H1 (cell line): ENCODE results near the gene CST6. TPM values are rescaled to one million over a fixed set of nuclear protein-coding genes. Genes with fewer than 3 reads are reported as not detected.
"Not testable (repeated sequence)": the region's sequence is repeated elsewhere in the genome, so short reads cannot be mapped to it uniquely, and the experiment has no call there.

ENCODE experiments used
- CTCF ChIA-PET: fragments of 300-600 bp; sonication (Branson Sonifier 250); formaldehyde crosslinking; loops from one replicate; lab custom pipeline; 2021; ENCODE audit not compliant: partially characterized antibody; lab: Charles Lee
- POLR2A ChIA-PET: fragments of 300-600 bp; sonication (Branson Sonifier 250); formaldehyde crosslinking; loops from one replicate; lab custom pipeline; 2021; ENCODE audit warnings: inconsistent platforms; ENCODE audit not compliant: partially characterized antibody; lab: Charles Lee
- DNase-seq, 2 experiments: peaks; one replicate each; pipeline versions ENCODE4 v3.0.0 to v3.0.0-alpha.2; 2010 to 2022; ENCODE audit warnings: low spot score in 2 of 2, low read depth in 1 of 2, mixed read lengths in 1 of 2
- FAIRE-seq: peaks from 2 replicates; lab custom pipeline; 2011; peaks lifted over from hg19 to GRCh38; lab: Jason Lieb, UNC
- H2AFZ ChIP-seq: 2 replicates; pipeline ENCODE4 v1.8.1; 2012; ENCODE audit warnings: low read length, inconsistent platforms
- H2AK5ac ChIP-seq: 2 replicates; pipeline ENCODE4 v1.6.1; 2013; ENCODE audit warnings: low read depth, low read length
- H2BK120ac ChIP-seq: replicated peaks from 2 replicates; pipeline ENCODE3; 2013; ENCODE audit warnings: low read depth, low read length, inconsistent platforms
- H2BK12ac ChIP-seq: 2 replicates; pipeline ENCODE4 v1.6.1; 2013; ENCODE audit warnings: low read depth, low read length
- H2BK15ac ChIP-seq: 2 replicates; pipeline ENCODE4 v1.6.1; 2013; ENCODE audit warnings: low read length
- H2BK20ac ChIP-seq: 2 replicates; pipeline ENCODE4 v1.6.1; 2013; ENCODE audit warnings: low read length
- H2BK5ac ChIP-seq: 2 replicates; pipeline ENCODE4 v1.6.1; 2013; ENCODE audit warnings: low read depth, low read length
- H3K14ac ChIP-seq: 2 replicates; pipeline ENCODE4 v1.6.1; 2013; ENCODE audit warnings: inconsistent platforms; ENCODE audit not compliant: insufficient read length
- H3K18ac ChIP-seq: 2 replicates; pipeline ENCODE4 v1.6.1; 2013; ENCODE audit warnings: low read length; ENCODE audit errors: extremely low read depth
- H3K23ac ChIP-seq: 2 replicates; pipeline ENCODE4 v1.6.1; 2013; ENCODE audit warnings: inconsistent platforms; ENCODE audit not compliant: insufficient read length
- H3K23me2 ChIP-seq: 2 replicates; pipeline ENCODE4 v1.6.1; 2013; ENCODE audit warnings: low read depth, low read length
- H3K27ac ChIP-seq: 2 replicates; pipeline ENCODE4 v1.6.1; 2011; ENCODE audit warnings: low read depth, low read length, inconsistent platforms
- H3K27me3 ChIP-seq, 4 experiments: replicated peaks in 1 of 4; 1 replicate in 1 of 4; 2 replicates in 3 of 4; pipeline versions ENCODE4 v1.6.1 to v1.8.1; 2011 to 2013; ENCODE audit warnings: low read length in 3 of 4, mild to moderate bottlenecking in 3 of 4, inconsistent platforms in 2 of 4, mixed read lengths in 2 of 4, moderate library complexity in 1 of 4; ENCODE audit not compliant: control insufficient read depth in 3 of 4, insufficient read depth in 3 of 4; ENCODE audit errors: extremely low read depth in 1 of 4
- H3K36me3 ChIP-seq, 4 experiments: 2 replicates each; pipeline versions ENCODE4 v1.6.1 to v1.8.1; 2011 to 2013; ENCODE audit warnings: mild to moderate bottlenecking in 4 of 4, low read length in 3 of 4, moderate library complexity in 2 of 4, control low read depth in 1 of 4, inconsistent platforms in 1 of 4; ENCODE audit not compliant: insufficient read depth in 4 of 4, control insufficient read depth in 2 of 4
- H3K4ac ChIP-seq: replicated peaks from 2 replicates; pipeline ENCODE3; 2013; ENCODE audit warnings: low read length, low read depth, mixed read lengths, inconsistent platforms; ENCODE audit not compliant: insufficient read length
- H3K4me1 ChIP-seq, 4 experiments: replicated peaks in 1 of 4; 1 replicate in 1 of 4; 2 replicates in 3 of 4; pipeline versions ENCODE4 v1.6.1 to v1.8.1; 2011 to 2013; ENCODE audit warnings: low read length in 3 of 4, inconsistent platforms in 2 of 4, mixed read lengths in 1 of 4; ENCODE audit not compliant: insufficient read depth in 4 of 4, control insufficient read depth in 3 of 4
- H3K4me2 ChIP-seq, 2 experiments: 2 replicates each; pipeline versions ENCODE4 v1.6.1 to v1.8.1; 2011 to 2013; ENCODE audit warnings: low read depth in 2 of 2, low read length in 2 of 2, control low read depth in 1 of 2, inconsistent platforms in 1 of 2, mild to moderate bottlenecking in 1 of 2; ENCODE audit not compliant: insufficient read depth in 1 of 2
- H3K4me3 ChIP-seq, 4 experiments: fragments of 200-600, 300-600 bp in 1 of 4; sonication (generic), shearing (Covaris generic), sonication (Bioruptor Twin) in 1 of 4; 2 replicates each; pipeline versions ENCODE4 v1.5.1 to v1.8.1; 2011 to 2016; ENCODE audit warnings: low read length in 4 of 4, low read depth in 3 of 4, control low read depth in 2 of 4, inconsistent platforms in 2 of 4, mild to moderate bottlenecking in 2 of 4, mixed read lengths in 1 of 4, moderate library complexity in 1 of 4; ENCODE audit not compliant: insufficient read depth in 2 of 4; ENCODE audit errors: extremely low read depth in 1 of 4
- H3K56ac ChIP-seq: replicated peaks from 2 replicates; pipeline ENCODE3; 2013; ENCODE audit warnings: low read depth, mild to moderate bottlenecking, mixed read lengths, low read length, inconsistent platforms; ENCODE audit not compliant: insufficient read length
- H3K79me1 ChIP-seq: 2 replicates; pipeline ENCODE4 v1.6.1; 2013; ENCODE audit warnings: low read depth, low read length, control low read depth
- H3K79me2 ChIP-seq, 2 experiments: 2 replicates each; pipeline versions ENCODE4 v1.6.1 to v1.8.1; 2012 to 2013; ENCODE audit warnings: low read length in 2 of 2, mild to moderate bottlenecking in 2 of 2, inconsistent platforms in 1 of 2; ENCODE audit not compliant: insufficient read depth in 2 of 2, control insufficient read depth in 1 of 2
- H3K9ac ChIP-seq, 4 experiments: replicated peaks in 1 of 4; 1 replicate in 1 of 4; 2 replicates in 3 of 4; pipeline versions ENCODE4 v1.6.1 to v1.8.1; 2011 to 2013; ENCODE audit warnings: low read depth in 3 of 4, low read length in 3 of 4, control low read depth in 2 of 4, mild to moderate bottlenecking in 2 of 4, moderate library complexity in 2 of 4, inconsistent platforms in 1 of 4; ENCODE audit errors: extremely low read depth in 1 of 4
- H3K9me3 ChIP-seq, 2 experiments: 2 replicates each; pipeline versions ENCODE4 v1.6.1 to v1.8.1; 2012 to 2013; ENCODE audit warnings: mild to moderate bottlenecking in 2 of 2, moderate library complexity in 2 of 2, control low read depth in 1 of 2, inconsistent platforms in 1 of 2, low read depth in 1 of 2, low read length in 1 of 2, mixed read lengths in 1 of 2; ENCODE audit not compliant: insufficient read depth in 2 of 2
- H4K20me1 ChIP-seq, 2 experiments: replicated peaks in 1 of 2; 2 replicates each; pipeline versions ENCODE3 to v1.8.1; 2011 to 2013; ENCODE audit warnings: inconsistent platforms in 2 of 2, low read length in 2 of 2, mild to moderate bottlenecking in 1 of 2; ENCODE audit not compliant: insufficient read depth in 2 of 2, control insufficient read depth in 1 of 2
- H4K5ac ChIP-seq: 2 replicates; pipeline ENCODE4 v1.6.1; 2013; ENCODE audit warnings: low read length, low read depth, mixed read lengths, inconsistent platforms; ENCODE audit not compliant: insufficient read length
- H4K8ac ChIP-seq: 2 replicates; pipeline ENCODE4 v1.8.0; 2013; ENCODE audit warnings: mild to moderate bottlenecking, moderate library complexity, low read length, inconsistent platforms; ENCODE audit not compliant: insufficient read depth; ENCODE audit errors: extremely low read depth
- H4K91ac ChIP-seq: replicated peaks from 2 replicates; pipeline ENCODE3; 2013; ENCODE audit warnings: low read length, mixed read lengths, inconsistent platforms; ENCODE audit not compliant: insufficient read length
- CHD2 ChIP-seq: IDR thresholded peaks from 2 replicates; pipeline ENCODE4 v1.6.1; 2012; ENCODE audit warnings: low read length, improper control_type of control experiment
- CREB1 ChIP-seq: IDR thresholded peaks from 2 replicates; pipeline ENCODE4 v1.6.1; 2012; ENCODE audit warnings: inconsistent platforms
- CTCF ChIP-seq, 3 experiments: IDR thresholded peaks; 1 replicate in 2 of 3; 2 replicates in 1 of 3; pipeline versions ENCODE4 v1.5.1 to v1.6.1; 2011; ENCODE audit warnings: low read length in 3 of 3, mild to moderate bottlenecking in 3 of 3, inconsistent platforms in 2 of 3, low read depth in 1 of 3, moderate library complexity in 1 of 3; ENCODE audit not compliant: insufficient read depth in 1 of 3; ENCODE audit errors: control extremely low read depth in 1 of 3
- E2F6 ChIP-seq: IDR thresholded peaks from 2 replicates; pipeline ENCODE4 v1.6.1; 2012; ENCODE audit warnings: inconsistent platforms
- JUND ChIP-seq: IDR thresholded peaks from 2 replicates; pipeline ENCODE4 v1.6.1; 2011; ENCODE audit warnings: mild to moderate bottlenecking, improper control_type of control experiment, low read length
- RAD21 ChIP-seq, 2 experiments: IDR thresholded peaks in 1 of 2; conservative IDR thresholded peaks in 1 of 2; 2 replicates each; pipeline ENCODE4 v1.6.1; 2011; ENCODE audit warnings: low read depth in 2 of 2, low read length in 2 of 2, improper control_type of control experiment in 1 of 2, inconsistent platforms in 1 of 2, mild to moderate bottlenecking in 1 of 2, moderate library complexity in 1 of 2
- TEAD4 ChIP-seq: IDR thresholded peaks from 2 replicates; pipeline ENCODE4 v1.6.1; 2012; ENCODE audit warnings: low read depth, low read length, inconsistent platforms, mixed read lengths
- WGBS, 2 experiments: shearing (Covaris generic) in 1 of 2; methylation state at CpG; one replicate each; pipeline versions ENCODE4 v1.1.6 to v1.1.7; 2013 to 2015; ENCODE audit warnings: low lambda C conversion rate in 2 of 2, mixed read lengths in 2 of 2, inconsistent platforms in 1 of 2, low coverage in 1 of 2, missing lambda C conversion rate in 1 of 2; ENCODE audit not compliant: insufficient replicate concordance in 2 of 2, insufficient coverage in 1 of 2, insufficient read length in 1 of 2; ENCODE audit errors: extremely low coverage in 1 of 2, missing lambda C conversion rate in 1 of 2; 5-methylcytosine and 5-hydroxymethylcytosine counted together
- polyA plus RNA-seq, 7 experiments: library from polyadenylated mRNA; depleted of rRNA in 3 of 7; stranded (reverse) in 5 of 7; unstranded in 2 of 7; fragments of >200 nt in 5 of 7; fragments of 200-250 nt in 2 of 7; gene quantifications; 1 replicate in 5 of 7; 2 replicates in 1 of 7; 4 replicates in 1 of 7; pipeline versions ENCODE4 v1.2.1 to v1.2.3, GENCODE V29; 2011 to 2013; ENCODE audit warnings: missing spikeins in 2 of 7, mixed read lengths in 2 of 7
- total RNA-seq: library from RNA; stranded (reverse); fragmentation: NEBNext Ultra II Directional; extraction: Animal tissue kit (Norgen Biotek cat#: 25700); gene quantifications from 2 replicates; pipeline ENCODE4 v1.2.1, GENCODE V29; 2021

Gene CST6
- total and polyA plus RNA-seq, 2 of the 8 experiments (the other 6 are each of a cell fraction or from before 2014, with no cell fraction given): 1.6 to 7.6 TPM

GRCh38 chr11:66022401-66023185 lies 10.8 kb downstream of the CST6 start (continued):
- TF ChIP-seq CTCF (IDR thresholded peaks at IDR 0.05; ENCODE audit: control extremely low read depth in 1 of 3, insufficient read depth in 1 of 3, low read depth in 1 of 3, low read length in 3 of 3): peak; percentile 86 to 96 (median 86)
- TF ChIP-seq CHD2: no peak
- TF ChIP-seq CREB1: peak; percentile 62
- TF ChIP-seq E2F6: 0 out of 2 replicates have a peak, but pooled peaks have one; percentile 34
- 0 out of 2 replicates have a peak, but pooled peaks have one; percentile 30 for TF ChIP-seq JUND
- TF ChIP-seq TEAD4: 0 out of 2 replicates have a peak, but pooled peaks have one; percentile 16
- TF ChIP-seq RAD21 (IDR thresholded peaks at IDR 0.05 in 1 of 2, conservative IDR thresholded peaks at IDR 0.05 in 1 of 2; ENCODE audit: low read depth in 2 of 2, low read length in 2 of 2): peak; percentile 70 to 82

GRCh38 chr11:66023186-66023440 lies 11.3 kb downstream of the CST6 start:
- H2AK5ac ChIP-seq, H3K56ac ChIP-seq, H3K23me2 ChIP-seq, H3K79me1 ChIP-seq, H3K79me2 ChIP-seq, H3K36me3 ChIP-seq, H2BK15ac ChIP-seq, H2BK20ac ChIP-seq, H3K18ac ChIP-seq, H3K4me2 ChIP-seq, DNase-seq, H4K20me1 ChIP-seq, H3K4me1 ChIP-seq, H3K14ac ChIP-seq, H3K9ac ChIP-seq, H2BK5ac ChIP-seq, H2BK120ac ChIP-seq, H4K8ac ChIP-seq, H3K9me3 ChIP-seq, H3K27ac ChIP-seq, H4K91ac ChIP-seq, H4K5ac ChIP-seq, FAIRE-seq, H3K4ac ChIP-seq, H3K23ac ChIP-seq, H3K4me3 ChIP-seq, H2AFZ ChIP-seq: not testable (repeated sequence)
- POLR2A ChIA-PET: interaction anchor here (1.7 kb wide), 1 partner anchor 21 kb away, joined by 6 read pairs; the partner anchor contains the start of genes BANF1 and EIF1AD
- WGBS, 2 experiments: 88% methylated on average over 4 of the region's 5 CpGs; no CpG with 5 or more reads in 1 of the 2 experiments
- CTCF ChIA-PET: interaction anchor here (1.0 to 4.1 kb wide), 18 partner anchors 10 to 171 kb away, joined by 3 to 39 read pairs (median 9); partner anchors contain the start of genes BANF1, CST6, CTSW and EIF1AD
- Histone ChIP-seq H3K27me3 (peaks cover 0 to 18% (median 5%) of the 10 kb centered on the region in 4 experiments; a peak in 4 of 7 replicates), H2BK12ac (peak overlapping the region; percentile 39; the same call in 1 of the 2 replicates)
